Hepatocyte (in vitro differentiated cells): Measurements from ENCODE around the gene UNC13D. TPM values are rescaled to one million over a fixed set of nuclear protein-coding genes. Genes with fewer than 3 reads are reported as not detected.

Experiments
- DNase-seq: peaks from one replicate; pipeline ENCODE4 v3.0.0-alpha.2; 2016; ENCODE audit warnings: low spot score
- H2AFZ ChIP-seq: fragments of 200-600 bp; sonication (generic); 2 replicates; pipeline ENCODE4 v1.6.0; 2016; ENCODE audit warnings: antibody characterized with exemption, mild to moderate bottlenecking
- H3K27ac ChIP-seq: fragments of 200-600 bp; sonication (generic); 2 replicates; pipeline ENCODE4 v1.5.1; 2016; ENCODE audit warnings: mild to moderate bottlenecking
- H3K27me3 ChIP-seq: fragments of 200-600 bp; sonication (generic); 2 replicates; pipeline ENCODE4 v1.6.1; 2016
- H3K36me3 ChIP-seq: fragments of 200-600 bp; sonication (generic); replicated peaks from 2 replicates; pipeline ENCODE4 v1.5.1; 2016; ENCODE audit warnings: low read depth; ENCODE audit not compliant: insufficient read depth
- H3K4me1 ChIP-seq: fragments of 200-600 bp; sonication (generic); 2 replicates; pipeline ENCODE4 v1.5.1; 2016; ENCODE audit warnings: mild to moderate bottlenecking, moderate library complexity; ENCODE audit not compliant: insufficient read depth
- H3K4me2 ChIP-seq: fragments of 200-600 bp; sonication (generic); 2 replicates; pipeline ENCODE4 v1.6.0; 2016
- H3K4me3 ChIP-seq: fragments of 200-600 bp; sonication (generic); 2 replicates; pipeline ENCODE4 v1.5.1; 2016; ENCODE audit warnings: mild to moderate bottlenecking
- H3K79me2 ChIP-seq: fragments of 200-600 bp; sonication (generic); 2 replicates; pipeline ENCODE4 v1.6.0; 2017; ENCODE audit warnings: mild to moderate bottlenecking
- H3K9me2 ChIP-seq: fragments of 200-600 bp; sonication (generic); replicated peaks from 2 replicates; pipeline ENCODE4 v1.6.0; 2017; ENCODE audit warnings: mild to moderate bottlenecking; ENCODE audit not compliant: insufficient read depth
- H3K9me3 ChIP-seq: fragments of 200-600 bp; sonication (generic); 2 replicates; pipeline ENCODE4 v1.5.1; 2016; ENCODE audit warnings: low read depth, mild to moderate bottlenecking
- H4K20me1 ChIP-seq: fragments of 200-600 bp; sonication (generic); 2 replicates; pipeline ENCODE4 v1.6.0; 2016; ENCODE audit warnings: mild to moderate bottlenecking; ENCODE audit not compliant: insufficient read depth, poor library complexity, severe bottlenecking
- CTCF ChIP-seq: fragments of 200-600 bp; sonication (generic); IDR thresholded peaks from 2 replicates; pipeline ENCODE4 v1.5.1; 2016; ENCODE audit warnings: antibody characterized with exemption, mild to moderate bottlenecking; ENCODE audit not compliant: poor library complexity
- EZH2 ChIP-seq: fragments of 200-600 bp; sonication (generic); IDR thresholded peaks from 2 replicates; pipeline ENCODE4 v1.6.1; 2016; ENCODE audit warnings: antibody characterized with exemption, mild to moderate bottlenecking, borderline replicate concordance
- EZH2phosphoT487 ChIP-seq: fragments of 200-600 bp; sonication (generic); IDR thresholded peaks from one replicate; pipeline ENCODE4 v1.6.1; 2018; ENCODE audit warnings: antibody characterized with exemption, mild to moderate bottlenecking, low read depth, moderate library complexity; ENCODE audit not compliant: unreplicated experiment, severe bottlenecking
- WGBS: methylation state at CpG from one replicate; pipeline ENCODE4 v1.1.6; 2016; ENCODE audit warnings: low lambda C conversion rate; ENCODE audit errors: missing lambda C conversion rate; 5-methylcytosine and 5-hydroxymethylcytosine counted together
- polyA plus RNA-seq: library from polyadenylated mRNA; unstranded; fragments of >200 nt; fragmentation: Nextera tagmentation; extraction: Ambion mirVana; gene quantifications from 2 replicates; pipeline ENCODE4 v1.2.1, GENCODE V29; 2016
- total RNA-seq: library from RNA; depleted of rRNA; stranded (reverse); fragments of >200 nt; gene quantifications from 2 replicates; pipeline ENCODE4 v1.2.3, GENCODE V29; 2014

The UNC13D gene
- total and polyA plus RNA-seq, 2 experiments from 2014 or later = 2.2 to 8.8 TPM

GRCh38 chr17:75819116-75819515 is 25.1 kb downstream of the UNC13D start:
- Histone ChIP-seq H3K4me1 (peaks cover 1% of the 10 kb centered on the region), H3K27me3 (no peaks in the 10 kb centered on the region), H3K9me2 (no peaks in the 10 kb centered on the region), H3K79me2 (no peaks in the 10 kb centered on the region), H2AFZ (no peak overlapping the region), H4K20me1 (no peaks in the 10 kb centered on the region), H3K4me2 (no peak overlapping the region), H3K27ac (no peak overlapping the region), H3K36me3 (no peaks in the 10 kb centered on the region), H3K4me3 (no peak overlapping the region), H3K9me3 (no peaks in the 10 kb centered on the region)
- WGBS = 94% methylated on average over 7 of the region's 7 CpGs
- DNase-seq = no peak
- TF ChIP-seq EZH2phosphoT487 = no peak
- no peak for TF ChIP-seq CTCF
- no peak for TF ChIP-seq EZH2

- Histone ChIP-seq H3K9me2 (no peaks in the 10 kb centered on the region), H2AFZ (no peak overlapping the region), H4K20me1 (no peaks in the 10 kb centered on the region), H3K27ac (no peak overlapping the region), H3K4me2 (no peak overlapping the region), H3K9me3 (no peaks in the 10 kb centered on the region), H3K79me2 (no peaks in the 10 kb centered on the region), H3K36me3 (no peaks in the 10 kb centered on the region), H3K27me3 (no peaks in the 10 kb centered on the region), H3K4me3 (no peak overlapping the region), H3K4me1 (no peaks in the 10 kb centered on the region)
- no peak for DNase-seq
- TF ChIP-seq CTCF (no peak), EZH2phosphoT487 (no peak), EZH2 (no peak)
- WGBS = 97% methylated on average over 16 of the region's 16 CpGs
Observed at GRCh38 chr17:75818326-75818885, 25.8 kb downstream of the UNC13D start.

- Histone ChIP-seq H3K4me1 (no peaks in the 10 kb centered on the region), H3K36me3 (no peaks in the 10 kb centered on the region), H3K79me2 (no peaks in the 10 kb centered on the region), H3K4me2 (no peak overlapping the region), H3K9me2 (no peaks in the 10 kb centered on the region), H3K27me3 (no peaks in the 10 kb centered on the region), H4K20me1 (no peaks in the 10 kb centered on the region), H3K9me3 (no peaks in the 10 kb centered on the region), H3K27ac (no peak overlapping the region), H3K4me3 (no peak overlapping the region), H2AFZ (no peak overlapping the region)
- no peak for TF ChIP-seq EZH2
- no peak for TF ChIP-seq EZH2phosphoT487
- no peak for TF ChIP-seq CTCF
- 94% methylated on average over 6 of the region's 6 CpGs for WGBS
- DNase-seq = no peak
Observed at GRCh38 chr17:75817571-75817970, 26.6 kb downstream of the UNC13D start.
